Measurements from ENCODE around the gene HSFY1.
"Not testable (repeated sequence)": the region's sequence is repeated elsewhere in the genome, so short reads cannot be mapped to it uniquely, and the experiment has no call there.

GRCh38 chrY:18553132-18553531 lies 6.6 kb downstream of the HSFY1 start:
- not testable (repeated sequence) for TF ChIP-seq CTCF (IDR thresholded peaks at IDR 0.05 in 8 of 11, conservative IDR thresholded peaks at IDR 0.05 in 3 of 11); POLR2A (IDR thresholded peaks at IDR 0.05)
